HG02623 (cell line): Measurements from ENCODE around the gene KRT32.

Source experiments
- ATAC-seq: cut with Tn5 transposase; IDR thresholded peaks from one replicate; pipeline ENCODE4 v1.9.1; 2021; ENCODE audit warnings: moderate library complexity; ENCODE audit not compliant: unreplicated experiment

The KRT32 gene

GRCh38 chr17:41466988-41467387 lies at the start of gene KRT32:
TSS of gene KRT32 (minus strand) at chr17:41467386. CDS start at chr17:41467325, 61 bp downstream.
- no peak for ATAC-seq

GRCh38 chr17:41516830-41517283 lies 49.7 kb upstream of the KRT32 start:
- no peak for ATAC-seq

- no peak for ATAC-seq
Measured at GRCh38 chr17:41516147-41516829, 49.1 kb upstream of the KRT32 start.

- no peak for ATAC-seq
Measured at GRCh38 chr17:41513168-41513547, 46.0 kb upstream of the KRT32 start.

- ATAC-seq: no peak
Measured at GRCh38 chr17:41512546-41513167, 45.5 kb upstream of the KRT32 start.

GRCh38 chr17:41511716-41512115 lies 44.5 kb upstream of the KRT32 start:
- ATAC-seq: no peak

GRCh38 chr17:41511116-41511515 lies 43.9 kb upstream of the KRT32 start:
- no peak for ATAC-seq

- ATAC-seq: no peak
Measured at GRCh38 chr17:41510251-41511065, 43.3 kb upstream of the KRT32 start.

- no peak for ATAC-seq
Measured at GRCh38 chr17:41507315-41507880, 40.2 kb upstream of the KRT32 start.

GRCh38 chr17:41505809-41506767 lies 38.9 kb upstream of the KRT32 start:
- no peak for ATAC-seq

GRCh38 chr17:41505007-41505808 lies 38.0 kb upstream of the KRT32 start, which contains the start of gene KRT13:
TSS of gene KRT13 (minus strand) at chr17:41505612. CDS start at chr17:41505550, 62 bp downstream.
- no peak for ATAC-seq

- ATAC-seq: no peak
Measured at GRCh38 chr17:41504246-41504977, 37.2 kb upstream of the KRT32 start.

- ATAC-seq: no peak
Measured at GRCh38 chr17:41503202-41503601, 36.0 kb upstream of the KRT32 start.

GRCh38 chr17:41500131-41500911 lies 33.1 kb upstream of the KRT32 start:
- no peak for ATAC-seq

GRCh38 chr17:41499714-41500113 lies 32.5 kb upstream of the KRT32 start:
- ATAC-seq: no peak

GRCh38 chr17:41498276-41498675 lies 31.1 kb upstream of the KRT32 start:
- no peak for ATAC-seq

GRCh38 chr17:41496803-41497484 lies 29.8 kb upstream of the KRT32 start:
- no peak for ATAC-seq
